Stimulated activated CD8-positive, alpha-beta memory T cell treated with anti-CD3 and anti-CD28 coated beads, Interleukin-12 subunit alpha, Interleukin-12 subunit beta, amount 100 ng/mL, for 24 hours (primary cell): ENCODE data around the gene TNFAIP8.

Source experiments
- DNase-seq: peaks from one replicate; pipeline ENCODE4 v3.0.0-alpha.2; 2020; ENCODE audit errors: extremely low read depth

The TNFAIP8 gene

GRCh38 chr5:119347991-119348390 is 7.8 kb upstream of the TNFAIP8 start:
- DNase-seq: no peak

- DNase-seq: no peak
Observed at GRCh38 chr5:119353213-119353612, 2.6 kb upstream of the TNFAIP8 start.

- DNase-seq: no peak
Observed at GRCh38 chr5:119353686-119354366, 2.0 kb upstream of the TNFAIP8 start.

DNA sequence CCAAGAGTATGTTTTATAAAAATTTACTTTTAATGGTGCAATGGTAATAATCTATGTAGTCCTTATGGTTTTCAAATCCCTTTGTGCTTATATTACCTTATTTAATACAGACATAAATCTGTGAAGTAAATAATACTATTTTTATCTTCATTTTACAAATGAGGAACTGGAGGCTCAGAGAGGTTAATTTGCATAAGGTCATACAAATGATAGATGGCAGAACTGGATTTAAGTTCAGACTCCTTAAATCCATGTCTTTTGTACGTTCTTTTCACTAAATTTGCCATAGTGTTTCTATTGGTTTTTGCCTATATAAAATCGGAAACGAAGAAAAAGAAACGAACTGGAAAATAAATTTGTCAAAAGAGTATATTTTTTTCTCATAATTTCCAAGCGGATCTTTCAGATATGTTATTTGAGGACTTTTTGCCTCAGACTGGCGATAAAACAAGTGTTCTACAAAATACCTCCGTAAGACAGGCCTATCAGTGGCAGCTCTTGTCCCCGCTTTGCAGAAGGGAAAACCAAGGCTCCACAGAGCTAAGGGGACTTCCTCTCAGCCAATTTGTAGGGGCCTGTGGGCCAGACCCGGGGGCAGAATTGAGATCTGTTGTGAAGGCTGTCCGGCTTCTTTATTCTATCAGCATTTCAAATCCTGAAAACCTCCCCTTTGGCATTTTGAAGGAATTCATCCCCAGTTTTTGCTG is 1.1 kb upstream of the TNFAIP8 start:
- DNase-seq: no peak

GRCh38 chr5:119355244-119355638 is 578 bp upstream of the TNFAIP8 start:
- DNase-seq: no peak

- DNase-seq: no peak
Observed at GRCh38 chr5:119356612-119357188, 881 bp downstream of the TNFAIP8 start.

GRCh38 chr5:119357270-119357669 is 1.5 kb downstream of the TNFAIP8 start:
- DNase-seq: no peak

DNA sequence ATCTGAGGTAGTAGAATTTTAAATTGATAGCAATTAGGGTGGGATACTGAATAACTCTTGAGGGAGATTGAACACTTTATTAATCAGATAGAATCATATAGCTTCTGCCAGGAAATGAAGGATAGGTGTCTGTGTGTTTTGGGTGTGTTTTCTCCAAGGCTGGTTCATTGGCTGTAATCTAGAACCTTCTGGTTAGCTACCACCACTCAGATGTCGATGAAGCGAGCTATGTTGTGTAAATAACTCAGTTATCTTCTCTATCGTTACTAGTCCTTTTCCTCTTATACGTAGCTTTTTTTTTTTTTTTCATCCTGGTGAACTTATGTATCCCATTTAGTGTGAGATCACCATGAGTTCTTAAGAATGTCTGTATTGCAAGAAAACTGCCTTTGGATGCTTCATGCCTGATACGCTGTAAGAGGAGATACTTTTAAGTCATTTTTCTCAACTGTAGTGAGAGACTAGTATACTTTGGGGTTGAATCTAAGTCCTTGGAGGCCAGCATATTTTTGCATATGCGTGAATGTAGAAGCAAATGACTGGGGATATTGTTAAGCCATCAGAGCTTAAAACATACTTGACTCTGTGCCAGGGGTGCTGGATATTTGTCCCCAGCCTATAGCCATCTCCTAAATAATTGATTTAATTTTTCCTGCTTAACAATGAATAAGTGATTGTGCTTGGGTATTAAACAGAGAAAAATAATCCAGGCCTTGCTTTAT is 2.1 kb downstream of the TNFAIP8 start:
- DNase-seq: no peak

DNA sequence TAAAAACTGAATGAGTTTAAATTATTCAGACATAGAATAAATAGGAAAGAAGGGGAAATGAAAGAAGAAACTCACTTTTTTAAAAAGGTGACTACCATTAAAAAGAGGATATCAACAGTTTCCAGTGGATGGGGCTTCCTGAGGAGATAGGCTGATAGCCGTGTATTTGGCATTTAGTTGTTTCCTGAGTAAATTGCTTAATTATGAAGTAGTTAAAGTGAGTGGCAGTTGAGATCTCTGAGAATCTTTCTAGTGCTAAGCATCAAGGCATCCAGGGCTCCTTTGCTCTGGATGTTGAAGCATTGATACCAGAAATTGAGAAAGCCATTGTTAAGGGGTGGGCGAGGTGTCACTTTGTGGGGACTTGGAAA is 2.7 kb downstream of the TNFAIP8 start:
- no peak for DNase-seq

DNA sequence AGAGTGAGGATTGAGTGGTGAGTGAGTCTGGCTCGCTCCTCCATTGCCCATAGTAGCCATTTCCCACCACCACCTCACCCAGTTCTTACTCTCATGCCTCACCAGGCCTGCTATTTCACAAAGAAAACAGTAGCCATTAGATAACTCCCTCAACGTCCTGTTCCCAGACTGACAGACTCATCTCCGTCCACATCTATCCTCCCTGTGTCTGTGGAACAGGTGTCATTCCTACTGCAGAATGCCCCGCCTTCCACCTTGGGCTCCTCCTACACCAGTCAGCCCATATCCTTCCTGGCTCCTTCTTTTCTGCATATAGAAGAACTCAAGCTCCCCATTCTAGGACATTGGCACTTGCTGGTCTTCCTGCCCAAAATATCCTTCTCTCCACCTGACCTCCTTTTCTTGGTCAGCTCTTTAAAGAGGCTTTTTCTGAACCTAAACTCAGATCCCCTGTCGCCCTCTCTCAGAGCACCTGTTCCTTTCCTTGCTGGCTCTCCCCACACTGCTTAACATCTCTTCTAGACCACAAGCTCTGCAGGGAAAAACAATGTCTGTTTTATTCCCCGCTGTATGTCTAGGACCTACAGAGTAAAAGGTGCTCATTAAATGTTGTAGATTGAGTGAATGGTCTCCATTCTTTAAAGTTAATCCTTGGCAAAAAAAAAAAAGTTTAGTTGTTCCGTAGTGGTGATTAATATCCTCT is 3.2 kb downstream of the TNFAIP8 start:
- no peak for DNase-seq

- no peak for DNase-seq
Observed at GRCh38 chr5:119359737-119360413, 4.1 kb downstream of the TNFAIP8 start.

DNA sequence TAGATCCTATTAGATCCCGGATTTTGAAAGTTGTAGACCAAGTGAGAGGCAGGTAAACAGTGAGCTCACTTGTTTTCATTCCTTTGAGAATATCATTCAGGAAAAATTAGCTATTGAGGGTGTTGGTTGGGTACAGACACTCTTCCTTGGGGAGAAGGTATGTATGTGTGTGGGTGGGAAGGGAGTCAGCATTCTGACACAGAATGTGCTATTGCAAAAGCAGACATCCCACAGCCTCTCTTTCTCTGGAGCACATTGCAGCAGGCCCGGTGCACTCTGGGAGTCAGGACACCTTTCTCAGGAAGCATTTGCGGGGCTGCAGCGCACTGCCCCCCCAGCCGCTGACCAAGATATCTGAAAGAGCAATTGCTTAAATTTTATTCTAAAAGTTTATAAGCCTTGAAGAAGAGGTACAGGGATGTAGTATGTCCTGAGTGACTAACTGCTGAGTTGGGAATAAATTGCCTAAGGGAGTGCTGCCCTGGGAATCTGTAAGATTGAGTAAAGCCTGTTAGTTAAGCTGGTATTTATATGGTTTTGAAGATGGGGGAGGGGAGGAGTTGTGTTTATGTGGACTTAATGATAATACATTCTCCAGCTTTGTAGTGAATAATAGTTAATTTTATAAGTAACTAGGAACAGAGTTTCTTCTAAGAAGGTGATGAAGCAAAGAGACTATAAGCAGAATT is 5.2 kb downstream of the TNFAIP8 start:
- no peak for DNase-seq

DNA sequence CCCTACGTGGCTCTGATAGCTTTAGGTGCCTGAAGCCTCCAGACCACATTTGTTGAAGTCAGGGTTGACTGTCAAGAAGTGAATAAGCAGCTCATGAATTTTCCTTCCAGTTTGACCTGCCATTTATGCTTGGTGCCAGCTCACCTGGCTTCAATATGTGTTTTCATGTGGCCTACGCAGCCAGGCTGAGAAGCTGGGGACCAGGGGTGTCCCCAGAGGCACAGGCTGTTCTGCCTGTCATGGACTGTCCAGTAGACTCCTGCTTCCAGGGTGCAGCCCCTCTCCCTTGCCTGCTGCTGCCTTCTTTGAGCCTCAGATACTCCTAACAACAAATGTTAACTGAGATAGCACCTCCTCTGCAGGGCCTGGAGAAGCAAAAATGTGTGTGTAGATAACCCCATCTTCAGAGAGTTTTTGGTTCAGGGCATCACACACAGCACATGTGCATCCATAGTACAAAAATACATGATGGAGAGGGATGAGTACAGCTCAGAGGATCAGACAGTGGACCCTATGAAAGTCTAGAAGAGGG is 5.8 kb downstream of the TNFAIP8 start:
- DNase-seq: no peak

DNA sequence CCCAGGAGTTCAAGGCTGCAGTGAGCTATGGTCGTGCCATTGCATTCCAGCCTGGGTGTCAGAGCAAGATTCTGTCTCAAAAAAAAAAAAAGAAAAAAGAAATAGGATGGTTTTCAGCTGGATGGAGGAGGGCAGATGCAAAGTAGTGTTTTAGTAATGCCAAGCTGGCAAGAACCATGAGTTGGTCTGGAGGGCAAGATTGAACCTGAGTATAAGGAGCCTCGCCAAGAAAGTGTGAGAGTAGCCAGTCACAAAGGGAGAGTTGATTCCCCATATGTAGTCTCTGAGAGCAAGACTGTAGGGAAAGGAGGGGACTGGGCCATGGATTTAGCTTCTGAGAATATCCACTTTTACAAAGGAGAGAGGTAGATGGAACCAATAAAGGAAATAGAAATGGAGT is 6.9 kb downstream of the TNFAIP8 start:
- DNase-seq: no peak

DNA sequence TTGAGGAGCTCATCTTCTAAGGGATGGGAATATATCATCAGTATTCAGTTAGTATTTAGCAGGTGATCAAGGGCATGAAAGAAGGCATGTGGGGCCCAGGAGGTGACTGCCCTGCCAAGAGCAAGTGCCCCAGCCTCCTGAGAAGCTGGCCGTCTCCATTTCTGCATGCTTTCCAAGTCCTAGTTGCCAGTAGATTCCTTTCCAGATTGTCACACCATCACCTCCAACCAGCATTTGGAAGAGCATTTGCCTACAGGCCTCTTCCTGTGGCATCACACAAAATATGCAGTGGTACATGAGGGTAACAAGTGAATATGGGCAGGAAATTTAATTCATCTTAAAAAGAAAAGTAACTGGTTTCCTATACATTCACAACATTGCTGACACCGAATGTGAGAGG is 7.5 kb downstream of the TNFAIP8 start:
- no peak for DNase-seq

GRCh38 chr5:119363936-119364335 is 8.1 kb downstream of the TNFAIP8 start:
- DNase-seq: no peak

- DNase-seq: no peak
Observed at GRCh38 chr5:119365847-119366539, 10.2 kb downstream of the TNFAIP8 start.

DNA sequence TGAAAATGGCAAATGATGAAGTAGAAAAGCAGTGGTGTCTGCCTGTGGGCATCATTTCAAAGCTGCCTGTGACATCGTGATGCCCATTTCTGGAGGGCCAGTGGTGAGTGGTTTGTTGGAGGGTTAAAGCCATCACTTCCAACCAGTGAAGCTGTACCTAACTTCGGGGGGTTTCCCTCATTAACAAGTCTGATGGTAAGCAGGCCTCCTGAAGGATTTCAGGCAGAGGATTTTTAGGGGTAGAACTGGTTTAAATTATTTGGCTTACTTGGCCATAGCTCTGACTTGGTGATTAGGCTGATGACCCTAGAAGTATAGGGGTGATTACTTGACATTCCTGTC is 10.7 kb downstream of the TNFAIP8 start:
- no peak for DNase-seq

DNA sequence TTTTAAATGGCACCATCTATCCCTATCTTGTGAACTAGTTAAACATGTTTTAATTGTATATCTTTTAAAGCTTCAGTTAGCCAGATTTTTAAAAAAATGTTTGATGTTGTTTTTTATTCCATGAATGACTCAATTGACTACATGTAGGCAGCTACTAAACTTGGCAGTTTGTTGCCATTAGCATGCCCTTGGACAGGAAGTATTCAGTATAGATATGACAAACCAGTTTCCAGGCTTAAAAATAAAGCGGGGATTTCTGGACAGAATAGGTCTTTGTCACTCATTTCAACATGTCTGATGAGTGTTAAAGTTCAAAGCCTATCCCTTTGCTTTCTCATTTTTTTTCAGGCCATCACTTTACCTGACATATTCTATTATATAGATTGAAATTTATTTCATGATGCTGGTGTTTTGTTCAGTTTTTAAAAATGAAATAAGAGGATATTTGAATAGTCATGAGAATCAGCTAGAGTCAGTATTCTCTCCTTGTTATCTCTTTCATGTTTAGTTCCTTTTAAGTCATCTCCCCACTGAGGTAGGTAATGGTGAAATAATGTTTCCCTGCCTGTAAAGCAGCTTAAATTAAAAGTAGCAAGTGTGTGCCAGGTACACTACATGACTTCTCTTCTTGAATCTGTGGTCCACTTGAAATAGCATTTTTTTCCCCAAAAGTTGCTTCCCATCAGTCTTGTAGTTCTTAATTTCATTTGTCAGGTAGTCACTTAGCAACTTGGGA is 11.9 kb downstream of the TNFAIP8 start:
- DNase-seq: no peak
